K562 (cell line): Measurements from ENCODE around the gene BAIAP3. TPM values are rescaled to one million over a fixed set of nuclear protein-coding genes. Genes with fewer than 3 reads are reported as not detected.

Experiments used
- ATAC-seq: fragments of 200-7000 bp; cut with Tn5 transposase; 3 replicates; pipeline ENCODE4 v1.9.1; 2020; ENCODE audit warnings: moderate library complexity
- BruUV-seq: library from RNA; stranded (reverse); fragments of 400-500 nt; replicated peaks from 2 replicates; lab custom pipeline; 2021; lab: Mats Ljungman, UMichigan
- CTCF ChIA-PET: fragments of 300-600 bp; formaldehyde crosslinking; extraction: SDS; loops from one replicate; lab custom pipeline; 2021; ENCODE audit warnings: low intra/inter-chr PET ratio; lab: Yijun Ruan, JAX
- POLR2A ChIA-PET: fragments of 300-600, 350-650 bp; sonication (Branson Sonifier 250); formaldehyde crosslinking; extraction: SDS; loops from one replicate; lab custom pipeline; 2021; ENCODE audit warnings: antibody characterized with exemption, inconsistent platforms; lab: Yijun Ruan, JAX
- DNase-seq, 4 experiments: peaks; one replicate each; pipeline versions ENCODE4 v3.0.0 to v3.0.0-alpha.2; 2011 to 2018; ENCODE audit warnings: low spot score in 3 of 4, mixed read lengths in 3 of 4; ENCODE audit errors: extremely low read depth in 1 of 4
- FAIRE-seq: peaks from 2 replicates; lab custom pipeline; 2011; peaks lifted over from hg19 to GRCh38; lab: Jason Lieb, UNC
- H2AFZ ChIP-seq: 2 replicates; pipeline ENCODE4 v1.6.0; 2011; ENCODE audit warnings: low read depth, low read length, control low read depth, inconsistent platforms
- H3K27ac ChIP-seq: fragments of 200-600 bp; 3 replicates; pipeline ENCODE4 v1.8.0; 2011; ENCODE audit warnings: low read depth, mild to moderate bottlenecking, control low read depth, inconsistent platforms, low read length, moderate library complexity, mixed read lengths; ENCODE audit errors: extremely low read depth
- H3K27me3 ChIP-seq, 2 experiments: fragments of 300-600 bp in 1 of 2; 2 replicates in 1 of 2; 3 replicates in 1 of 2; pipeline versions ENCODE4 v1.6.0 to v1.8.0; 2011; ENCODE audit warnings: inconsistent platforms in 2 of 2, low read length in 2 of 2, mild to moderate bottlenecking in 1 of 2, mixed read lengths in 1 of 2, moderate library complexity in 1 of 2; ENCODE audit not compliant: control insufficient read depth in 2 of 2, insufficient read depth in 2 of 2
- H3K36me3 ChIP-seq: fragments of 300-600 bp; 3 replicates; pipeline ENCODE4 v1.8.0; 2011; ENCODE audit warnings: mild to moderate bottlenecking, low read length, inconsistent platforms; ENCODE audit not compliant: control insufficient read depth, insufficient read depth
- H3K4me1 ChIP-seq, 2 experiments: fragments of 200-600 bp in 1 of 2; replicated peaks in 1 of 2; 2 replicates in 1 of 2; 3 replicates in 1 of 2; pipeline versions ENCODE4 v1.5.1 to v1.8.0; 2011; ENCODE audit warnings: inconsistent platforms in 2 of 2, low read length in 2 of 2, mild to moderate bottlenecking in 1 of 2, mixed read lengths in 1 of 2, moderate library complexity in 1 of 2; ENCODE audit not compliant: control insufficient read depth in 2 of 2, insufficient read depth in 2 of 2
- H3K4me2 ChIP-seq: 2 replicates; pipeline ENCODE4 v1.6.1; 2011; ENCODE audit warnings: low read length, control low read depth, inconsistent platforms, mixed read lengths; ENCODE audit not compliant: insufficient read depth
- H3K4me3 ChIP-seq: fragments of 200-600 bp; sonication (generic), shearing (Covaris generic); 2 replicates; pipeline ENCODE4 v1.5.1; 2016; ENCODE audit warnings: control low read depth, inconsistent platforms
- H3K79me2 ChIP-seq: fragments of 200-600 bp; 3 replicates; pipeline ENCODE4 v1.8.0; 2011; ENCODE audit warnings: low read length, inconsistent platforms; ENCODE audit not compliant: control insufficient read depth, insufficient read depth
- H3K9ac ChIP-seq, 2 experiments: 2 replicates each; pipeline versions ENCODE4 v1.6.0 to v1.6.1; 2011; ENCODE audit warnings: low read depth in 2 of 2, low read length in 2 of 2, control low read depth in 1 of 2, inconsistent platforms in 1 of 2, mild to moderate bottlenecking in 1 of 2, mixed read lengths in 1 of 2; ENCODE audit not compliant: insufficient read depth in 1 of 2
- H3K9me1 ChIP-seq: one replicate; pipeline ENCODE4 v1.6.0; 2011; ENCODE audit warnings: inconsistent platforms, mild to moderate bottlenecking, low read length, moderate library complexity; ENCODE audit not compliant: control insufficient read depth, insufficient read depth
- H3K9me3 ChIP-seq: replicated peaks from 2 replicates; pipeline ENCODE4 v1.5.1; 2011; ENCODE audit warnings: low read depth, low read length, inconsistent platforms; ENCODE audit not compliant: control insufficient read depth, insufficient read depth
- H4K20me1 ChIP-seq: replicated peaks from 2 replicates; pipeline ENCODE4 v1.6.1; 2011; ENCODE audit warnings: low read length, inconsistent platforms, mixed read lengths; ENCODE audit not compliant: control insufficient read depth, insufficient read depth
- CBFB ChIP-seq: sonication (generic); formaldehyde crosslinking; IDR thresholded peaks from 2 replicates; pipeline ENCODE4 v1.4.0; 2020; ENCODE audit warnings: mild to moderate bottlenecking, missing genetic modification reagents
- CTBP1 ChIP-seq: fragments of 450-650 bp; IDR thresholded peaks from 2 replicates; pipeline ENCODE4 v1.6.1; 2016; ENCODE audit warnings: borderline replicate concordance
- GTF2F1 ChIP-seq: IDR thresholded peaks from 2 replicates; pipeline ENCODE4 v1.6.1; 2011; ENCODE audit warnings: low read depth, low read length, improper control_type of control experiment
- MED1 ChIP-seq: sonication (generic); formaldehyde crosslinking; IDR thresholded peaks from 2 replicates; pipeline ENCODE4 v1.8.1; 2023; ENCODE audit warnings: missing genetic modification reagents, borderline replicate concordance
- NCOA1 ChIP-seq: fragments of 450-650 bp; IDR thresholded peaks from 2 replicates; pipeline ENCODE4 v1.6.1; 2016; ENCODE audit warnings: low read depth
- NFE2L1 ChIP-seq: fragments of 450-650 bp; IDR thresholded peaks from 2 replicates; pipeline ENCODE4 v1.6.1; 2016; ENCODE audit warnings: missing genetic modification characterization, low read depth, mild to moderate bottlenecking, missing compliant biosample characterization, moderate library complexity, borderline replicate concordance
- NR2C1 ChIP-seq, 2 experiments: fragments of 450-650 bp; IDR thresholded peaks; 2 replicates each; pipeline ENCODE4 v1.6.1; 2017; ENCODE audit warnings: mild to moderate bottlenecking in 2 of 2, antibody characterized with exemption in 1 of 2, inconsistent platforms in 1 of 2, missing compliant biosample characterization in 1 of 2, missing genetic modification characterization in 1 of 2
- POLR3A ChIP-seq: IDR thresholded peaks from 2 replicates; pipeline ENCODE4 v1.6.1; 2011; ENCODE audit warnings: borderline replicate concordance, mild to moderate bottlenecking, moderate library complexity; ENCODE audit not compliant: insufficient read length, insufficient read depth; ENCODE audit errors: extremely low read depth
- RBM14 ChIP-seq: fragments of 200-400 bp; formaldehyde crosslinking; IDR thresholded peaks from 2 replicates; pipeline ENCODE4 v1.6.1; 2018; ENCODE audit warnings: low read depth, mild to moderate bottlenecking, low read length, moderate library complexity, borderline replicate concordance; ENCODE audit not compliant: insufficient read depth
- SMAD2 ChIP-seq: fragments of 150-350 bp; IDR thresholded peaks from 2 replicates; pipeline ENCODE4 v1.6.1; 2014; ENCODE audit warnings: low read depth, mild to moderate bottlenecking, low read length
- TCFL5 ChIP-seq: fragments of 250-450 bp; sonication (Bioruptor Pico); conservative IDR thresholded peaks from 2 replicates; pipeline ENCODE4 v1.6.1; 2021; ENCODE audit warnings: mild to moderate bottlenecking, moderate library complexity, matching md5 sums
- ZFX ChIP-seq: sonication (generic); formaldehyde crosslinking; IDR thresholded peaks from 2 replicates; pipeline ENCODE4 v1.8.0; 2022; ENCODE audit warnings: mild to moderate bottlenecking, missing genetic modification reagents, moderate library complexity
- ZKSCAN8 ChIP-seq: fragments of 200-800 bp; sonication (Bioruptor generic); IDR thresholded peaks from 2 replicates; pipeline ENCODE4 v1.6.1; 2016; ENCODE audit warnings: missing genetic modification characterization, missing compliant biosample characterization
- ZNF707 ChIP-seq: fragments of 250-450 bp; sonication (Bioruptor Pico); conservative IDR thresholded peaks from 2 replicates; pipeline ENCODE4 v1.8.0; 2022; ENCODE audit warnings: inconsistent platforms, mild to moderate bottlenecking, moderate library complexity
- WGBS: fragments of 100-300 bp; shearing (Covaris generic); methylation state at CpG from one replicate; pipeline ENCODE4 v1.1.6; 2016; ENCODE audit warnings: low coverage, mixed read lengths; ENCODE audit not compliant: insufficient coverage; ENCODE audit errors: missing lambda C conversion rate; 5-methylcytosine and 5-hydroxymethylcytosine counted together
- in situ Hi-C: fragments of 300-500 bp; cut with MboI; formaldehyde crosslinking; loops from 4 replicates; pipeline ENCODE4 v1.15.0; 2018; ENCODE audit warnings: inconsistent platforms, mixed read lengths
- intact Hi-C: fragments of 100-400 bp; cut with micrococcal nuclease; formaldehyde crosslinking; loops from 2 replicates; pipeline ENCODE4 v1.14.2; 2022
- polyA plus RNA-seq, 8 experiments: library from polyadenylated mRNA; depleted of rRNA in 4 of 8; stranded (reverse) in 5 of 8; unstranded in 3 of 8; fragments of >200 nt; fragmentation: Nextera tagmentation in 2 of 8; fragmentation: Illumina TruSeq in 1 of 8; extraction: Ambion mirVana in 2 of 8; extraction: Trizol in 1 of 8; gene quantifications; 2 replicates each; pipeline versions ENCODE4 v1.2.1 to v1.2.3, GENCODE V29; 2011 to 2014; ENCODE audit warnings: inconsistent platforms in 1 of 8, missing spikeins in 1 of 8
- total RNA-seq, 7 experiments: library from RNA; depleted of rRNA in 6 of 7; stranded (reverse); fragments of >200 nt in 6 of 7; fragmentation: Illumina TruSeq in 2 of 7; extraction: Trizol in 2 of 7; gene quantifications; 2 replicates each; pipeline versions ENCODE4 v1.2.1 to v1.2.3, GENCODE V29; 2011 to 2021; ENCODE audit warnings: low replicate concordance in 1 of 7
- TF ChIP-seq, protein P1 (sequence below): fragments of 250-450 bp; sonication (Bioruptor Pico); IDR thresholded peaks from 2 replicates; pipeline ENCODE4 v1.8.0; 2022; ENCODE audit warnings: moderate library complexity, mild to moderate bottlenecking, inconsistent platforms

BAIAP3 gene
- total and polyA plus RNA-seq, 9 of the 15 experiments (the other 6 are each of a cell fraction or from before 2014, with no cell fraction given), result 0.03 to 4.5 (median 0.57) TPM; not detected in 1

DNA sequence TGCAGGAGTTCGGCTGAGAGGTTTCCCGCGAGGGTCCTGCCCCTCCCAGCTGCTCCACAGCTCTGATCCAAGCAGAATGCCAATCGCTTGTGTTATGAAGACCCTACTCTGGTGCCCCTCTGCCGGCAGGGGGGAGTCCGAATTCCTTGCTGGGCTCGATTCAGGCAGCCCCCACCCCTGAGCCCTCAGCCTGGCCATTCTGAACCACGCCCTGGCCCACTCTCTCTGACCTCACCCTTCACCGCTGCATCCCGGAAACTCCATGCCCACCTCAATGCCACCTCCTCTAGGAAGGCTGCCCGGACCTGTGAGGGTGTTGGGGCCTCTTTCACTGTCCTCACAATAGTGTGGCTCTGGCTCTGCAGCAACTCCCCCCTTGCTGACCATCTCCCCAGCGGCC, 31.9 kb upstream of the BAIAP3 start:
- CTCF ChIA-PET, result interaction anchor here (1.1 kb wide), 1 partner anchor 21 kb away, joined by 4 read pairs; no protein-coding TSS in a partner anchor
- no peaks in the 10 kb centered on the region for H3K36me3 ChIP-seq
- 0 out of 2 replicates have a peak overlapping the region, but pooled peaks have one; percentile 86 for H2AFZ ChIP-seq
- DNase-seq, result no peak
- no peak overlapping the region for H3K9ac ChIP-seq
- H3K9me1 ChIP-seq, result no peaks in the 10 kb centered on the region
- intact Hi-C loops (no loop called here), in situ Hi-C loops (no loop called here)
- no TSS peak for BruUV-seq
- no peak overlapping the region for H3K4me2 ChIP-seq
- H3K9me3 ChIP-seq, result no peaks in the 10 kb centered on the region
- FAIRE-seq, result no peak
- TF ChIP-seq MED1 (CRISPR knock-in tag) (0 out of 2 replicates have a peak, but pooled peaks have one; percentile 48), CTBP1 (no peak), CBFB (CRISPR knock-in tag) (0 out of 2 replicates have a peak, but pooled peaks have one; percentile 27), ZFX (CRISPR knock-in tag) (0 out of 2 replicates have a peak, but pooled peaks have one; percentile 5)
- H3K4me3 ChIP-seq, result no peak overlapping the region
- no peak overlapping the region for H3K27ac ChIP-seq
- no peaks in the 10 kb centered on the region for H3K79me2 ChIP-seq
- WGBS, result 63% methylated on average over 12 of the region's 12 CpGs
- H3K27me3 ChIP-seq, result no peaks in the 10 kb centered on the region
- peaks cover 34 to 65% of the 10 kb centered on the region in 2 experiments for H3K4me1 ChIP-seq
- ATAC-seq, result no peak
- H4K20me1 ChIP-seq, result no peaks in the 10 kb centered on the region
- POLR2A ChIA-PET, result interaction anchor here (0.7 to 1.5 kb wide), 3 partner anchors 10 to 11 kb away, joined by 3 to 6 read pairs (median 3); no protein-coding TSS in a partner anchor

GRCh38 chr16:1305823-1306222, 27.6 kb upstream of the BAIAP3 start:
- Histone ChIP-seq H3K79me2 (peaks cover 14% of the 10 kb centered on the region), H3K9ac (peak overlapping the region in 1 of 2 experiments; percentile 52; a peak in 1 of 4 replicates), H3K36me3 (peaks cover 4% of the 10 kb centered on the region; the same call in 2 of the 3 replicates), H2AFZ (no peak overlapping the region), H3K27ac (no peak overlapping the region), H4K20me1 (peaks cover 9% of the 10 kb centered on the region), H3K4me2 (no peak overlapping the region), H3K4me3 (no peak overlapping the region), H3K9me1 (peaks cover 4% of the 10 kb centered on the region), H3K27me3 (no peaks in the 10 kb centered on the region), H3K9me3 (no peaks in the 10 kb centered on the region), H3K4me1 (peaks cover 10 to 60% of the 10 kb centered on the region in 2 experiments)
- CTCF ChIA-PET, result no interaction called here
- POLR2A ChIA-PET, result interaction anchor here (0.6 to 0.9 kb wide), 2 partner anchors 8 to 30 kb away, joined by 3 read pairs; no protein-coding TSS in a partner anchor
- no peak for ATAC-seq
- no peak for FAIRE-seq
- in situ Hi-C loops, result no loop called here
- BruUV-seq, result no TSS peak
- intact Hi-C loops, result no loop called here
- no peak for DNase-seq
- WGBS, result 68% methylated on average over 10 of the region's 12 CpGs
- TF ChIP-seq, protein P1, sequence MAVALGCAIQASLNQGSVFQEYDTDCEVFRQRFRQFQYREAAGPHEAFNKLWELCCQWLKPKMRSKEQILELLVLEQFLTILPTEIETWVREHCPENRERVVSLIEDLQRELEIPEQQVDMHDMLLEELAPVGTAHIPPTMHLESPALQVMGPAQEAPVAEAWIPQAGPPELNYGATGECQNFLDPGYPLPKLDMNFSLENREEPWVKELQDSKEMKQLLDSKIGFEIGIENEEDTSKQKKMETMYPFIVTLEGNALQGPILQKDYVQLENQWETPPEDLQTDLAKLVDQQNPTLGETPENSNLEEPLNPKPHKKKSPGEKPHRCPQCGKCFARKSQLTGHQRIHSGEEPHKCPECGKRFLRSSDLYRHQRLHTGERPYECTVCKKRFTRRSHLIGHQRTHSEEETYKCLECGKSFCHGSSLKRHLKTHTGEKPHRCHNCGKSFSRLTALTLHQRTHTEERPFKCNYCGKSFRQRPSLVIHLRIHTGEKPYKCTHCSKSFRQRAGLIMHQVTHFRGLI, result no peak
- no peak for TF ChIP-seq NCOA1
- no peak for TF ChIP-seq POLR3A
- no peak for TF ChIP-seq TCFL5 (CRISPR knock-in tag)
- TF ChIP-seq ZKSCAN8 (CRISPR knock-in tag), result no peak
- no peak for TF ChIP-seq SMAD2
- TF ChIP-seq ZNF707, result no peak
- TF ChIP-seq GTF2F1, result no peak
- no peak for TF ChIP-seq RBM14
- no peak for TF ChIP-seq NFE2L1 (tag)
- TF ChIP-seq NR2C1 (IDR thresholded peaks at IDR 0.05), result no peak
- no peak for TF ChIP-seq NR2C1 (tag; IDR thresholded peaks at IDR 0.05)
